Measurements from ENCODE around the gene CFAP20.

The CFAP20 gene

GRCh38 chr16:58148099-58148498 is 18.9 kb upstream of the CFAP20 start:
- Histone ChIP-seq H3K27me3 (ENCODE audit: insufficient read depth, poor library complexity, severe bottlenecking) (no peaks in the 10 kb centered on the region), H3K4me3 (replicated peaks; ENCODE audit: insufficient read depth, low read length) (no peak overlapping the region), H3K27ac (replicated peaks) (no peak overlapping the region)
- no peak for DNase-seq (ENCODE audit: low read depth in 1 of 2, low spot score in 1 of 2)
- TF ChIP-seq POLR2AphosphoS5 (IDR thresholded peaks at IDR 0.05; ENCODE audit: low read depth) (no peak), GABPA (IDR thresholded peaks at IDR 0.05; ENCODE audit: low read depth) (no peak), CTCF (IDR thresholded peaks at IDR 0.05; ENCODE audit: insufficient read depth, low read length) (no peak), REST (IDR thresholded peaks at IDR 0.05; ENCODE audit: insufficient replicate concordance, low read depth) (no peak), SPI1 (IDR thresholded peaks at IDR 0.05; ENCODE audit: borderline replicate concordance, low read depth) (no peak)

- TF ChIP-seq REST (IDR thresholded peaks at IDR 0.05; ENCODE audit: insufficient replicate concordance, low read depth), result no peak
- TF ChIP-seq SPI1 (IDR thresholded peaks at IDR 0.05; ENCODE audit: borderline replicate concordance, low read depth), result no peak
- no peak for TF ChIP-seq GABPA (IDR thresholded peaks at IDR 0.05; ENCODE audit: low read depth)
- TF ChIP-seq CTCF (IDR thresholded peaks at IDR 0.05; ENCODE audit: insufficient read depth, low read length), result no peak
- no peak for TF ChIP-seq POLR2AphosphoS5 (IDR thresholded peaks at IDR 0.05; ENCODE audit: low read depth)
- no peak overlapping the region for H3K4me3 ChIP-seq (replicated peaks; ENCODE audit: insufficient read depth, low read length)
- no peak for DNase-seq (ENCODE audit: low read depth in 1 of 2, low spot score in 1 of 2)
- no peaks in the 10 kb centered on the region for H3K27me3 ChIP-seq (ENCODE audit: insufficient read depth, poor library complexity, severe bottlenecking)
- no peak overlapping the region for H3K27ac ChIP-seq (replicated peaks)
Observed at GRCh38 chr16:58138852-58139251, 9.7 kb upstream of the CFAP20 start.

- H3K27ac ChIP-seq (replicated peaks), result no peak overlapping the region
- no peaks in the 10 kb centered on the region for H3K27me3 ChIP-seq (ENCODE audit: insufficient read depth, poor library complexity, severe bottlenecking)
- DNase-seq (ENCODE audit: low read depth in 1 of 2, low spot score in 1 of 2), result no peak
- TF ChIP-seq POLR2AphosphoS5 (IDR thresholded peaks at IDR 0.05; ENCODE audit: low read depth) (no peak), SPI1 (IDR thresholded peaks at IDR 0.05; ENCODE audit: borderline replicate concordance, low read depth) (no peak), GABPA (IDR thresholded peaks at IDR 0.05; ENCODE audit: low read depth) (no peak), CTCF (IDR thresholded peaks at IDR 0.05; ENCODE audit: insufficient read depth, low read length) (no peak)
- no peak overlapping the region for H3K4me3 ChIP-seq (replicated peaks; ENCODE audit: insufficient read depth, low read length)
Observed at GRCh38 chr16:58137581-58137980, 8.4 kb upstream of the CFAP20 start.

- no peak for DNase-seq (ENCODE audit: low read depth in 1 of 2, low spot score in 1 of 2)
- Histone ChIP-seq H3K27ac (replicated peaks) (peak overlapping the region; percentile 93), H3K27me3 (ENCODE audit: insufficient read depth, poor library complexity, severe bottlenecking) (no peaks in the 10 kb centered on the region), H3K4me3 (replicated peaks; ENCODE audit: insufficient read depth, low read length) (peak overlapping the region; percentile 86)
- TF ChIP-seq CTCF (IDR thresholded peaks at IDR 0.05; ENCODE audit: insufficient read depth, low read length) (no peak), POLR2AphosphoS5 (IDR thresholded peaks at IDR 0.05; ENCODE audit: low read depth) (no peak), GABPA (IDR thresholded peaks at IDR 0.05; ENCODE audit: low read depth) (no peak), SPI1 (IDR thresholded peaks at IDR 0.05; ENCODE audit: borderline replicate concordance, low read depth) (no peak), REST (IDR thresholded peaks at IDR 0.05; ENCODE audit: insufficient replicate concordance, low read depth) (no peak)
Observed at GRCh38 chr16:58128711-58129096, 477 bp downstream of the CFAP20 start.
